ENCODE measurements around the gene AGAP1.

DNA sequence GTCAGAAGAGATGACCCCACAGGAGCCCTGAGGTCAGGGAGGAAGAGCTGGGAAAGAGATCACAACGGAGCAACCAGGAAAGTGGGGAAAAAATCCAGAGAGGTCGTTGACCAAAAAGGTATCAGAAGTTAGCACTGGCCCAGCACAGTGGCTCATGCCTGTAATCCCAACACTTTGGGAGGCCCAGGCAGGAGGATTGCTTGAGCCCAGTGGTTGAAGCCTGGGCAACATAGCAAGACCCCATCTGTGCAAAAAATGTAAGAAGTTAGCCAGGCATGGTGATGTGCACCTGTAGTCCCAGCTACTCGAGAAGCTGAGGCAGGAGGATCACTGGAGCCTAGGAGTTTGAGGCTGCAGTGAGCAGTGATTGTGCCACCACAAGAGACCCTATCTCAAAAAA lies 552.9 kb downstream of the AGAP1 start:
- TF ChIP-seq POLR2AphosphoS5 (IDR thresholded peaks at IDR 0.05) (no peak), EP300 (IDR thresholded peaks at IDR 0.05) (no peak), POLR2A (IDR thresholded peaks at IDR 0.05) (no peak)
- TF ChIP-seq, protein P1, sequence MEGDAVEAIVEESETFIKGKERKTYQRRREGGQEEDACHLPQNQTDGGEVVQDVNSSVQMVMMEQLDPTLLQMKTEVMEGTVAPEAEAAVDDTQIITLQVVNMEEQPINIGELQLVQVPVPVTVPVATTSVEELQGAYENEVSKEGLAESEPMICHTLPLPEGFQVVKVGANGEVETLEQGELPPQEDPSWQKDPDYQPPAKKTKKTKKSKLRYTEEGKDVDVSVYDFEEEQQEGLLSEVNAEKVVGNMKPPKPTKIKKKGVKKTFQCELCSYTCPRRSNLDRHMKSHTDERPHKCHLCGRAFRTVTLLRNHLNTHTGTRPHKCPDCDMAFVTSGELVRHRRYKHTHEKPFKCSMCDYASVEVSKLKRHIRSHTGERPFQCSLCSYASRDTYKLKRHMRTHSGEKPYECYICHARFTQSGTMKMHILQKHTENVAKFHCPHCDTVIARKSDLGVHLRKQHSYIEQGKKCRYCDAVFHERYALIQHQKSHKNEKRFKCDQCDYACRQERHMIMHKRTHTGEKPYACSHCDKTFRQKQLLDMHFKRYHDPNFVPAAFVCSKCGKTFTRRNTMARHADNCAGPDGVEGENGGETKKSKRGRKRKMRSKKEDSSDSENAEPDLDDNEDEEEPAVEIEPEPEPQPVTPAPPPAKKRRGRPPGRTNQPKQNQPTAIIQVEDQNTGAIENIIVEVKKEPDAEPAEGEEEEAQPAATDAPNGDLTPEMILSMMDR (IDR thresholded peaks at IDR 0.05): no peak

Data from sigmoid colon (tissue), 4 donors.